GM19438 (cell line): ENCODE data around the gene OR10K2.
"Not testable (repeated sequence)": the region's sequence is repeated elsewhere in the genome, so short reads cannot be mapped to it uniquely, and the experiment has no call there.

Source experiments
- ATAC-seq: cut with Tn5 transposase; IDR thresholded peaks from one replicate; pipeline ENCODE4 v1.9.1; 2021; ENCODE audit warnings: low read depth; ENCODE audit not compliant: unreplicated experiment

Gene OR10K2

GRCh38 chr1:158426137-158426536 is at the start of gene OR10K2:
OR10K2 (minus strand) TSS chr1:158426237; CDS start chr1:158420866, 5,371 bp downstream.
- no peak for ATAC-seq

- no peak for ATAC-seq
Observed at GRCh38 chr1:158471920-158472319, 45.9 kb upstream of the OR10K2 start, which contains the start of gene OR10R2. OR10R2 (plus strand) TSS chr1:158472220; CDS start chr1:158472326, 106 bp downstream.

GRCh38 chr1:158461534-158461933 is 35.5 kb upstream of the OR10K2 start, which contains the start of gene OR10K1:
OR10K1 (plus strand) TSS chr1:158461834; CDS start chr1:158465562, 3,728 bp downstream.
- no peak for ATAC-seq

GRCh38 chr1:158458263-158458662 is 32.2 kb upstream of the OR10K2 start:
- no peak for ATAC-seq

GRCh38 chr1:158457246-158457645 is 31.2 kb upstream of the OR10K2 start:
- no peak for ATAC-seq

GRCh38 chr1:158454537-158454936 is 28.5 kb upstream of the OR10K2 start:
- ATAC-seq: no peak

GRCh38 chr1:158445376-158445775 is 19.3 kb upstream of the OR10K2 start:
- no peak for ATAC-seq

- ATAC-seq: no peak
Observed at GRCh38 chr1:158434741-158435140, 8.7 kb upstream of the OR10K2 start.

- ATAC-seq: not testable (repeated sequence)
Observed at GRCh38 chr1:158430163-158430562, 4.1 kb upstream of the OR10K2 start.

GRCh38 chr1:158425027-158425426 is 1.0 kb downstream of the OR10K2 start:
- no peak for ATAC-seq

- ATAC-seq: no peak
Observed at GRCh38 chr1:158422212-158422611, 3.8 kb downstream of the OR10K2 start.

- ATAC-seq: no peak
Observed at GRCh38 chr1:158417586-158417985, 8.5 kb downstream of the OR10K2 start.

- no peak for ATAC-seq
Observed at GRCh38 chr1:158414651-158415345, 11.2 kb downstream of the OR10K2 start.

- no peak for ATAC-seq
Observed at GRCh38 chr1:158407092-158407491, 18.9 kb downstream of the OR10K2 start.

- ATAC-seq: no peak
Observed at GRCh38 chr1:158400871-158401270, 25.2 kb downstream of the OR10K2 start.

GRCh38 chr1:158398818-158399514 is 27.1 kb downstream of the OR10K2 start, which contains the start of gene OR10T2:
OR10T2 (minus strand) TSS chr1:158399466; CDS start chr1:158399466, 0 bp downstream.
- ATAC-seq: no peak

GRCh38 chr1:158396646-158397045 is 29.4 kb downstream of the OR10K2 start:
- no peak for ATAC-seq

GRCh38 chr1:158393476-158393875 is 32.6 kb downstream of the OR10K2 start:
- no peak for ATAC-seq

GRCh38 chr1:158391099-158391498 is 34.9 kb downstream of the OR10K2 start:
- no peak for ATAC-seq

GRCh38 chr1:158390331-158390730 is 35.7 kb downstream of the OR10K2 start:
- ATAC-seq: no peak

- ATAC-seq: no peak
Observed at GRCh38 chr1:158374860-158375259, 51.2 kb downstream of the OR10K2 start.

- ATAC-seq: not testable (repeated sequence)
Observed at GRCh38 chr1:158374101-158374500, 51.9 kb downstream of the OR10K2 start.
